Uterus (tissue), 4 donors: ENCODE measurements around the gene EPB41L2. TPM values are rescaled to one million over a fixed set of nuclear protein-coding genes. Genes with fewer than 3 reads are reported as not detected.
"Not testable (repeated sequence)": the region's sequence is repeated elsewhere in the genome, so short reads cannot be mapped to it uniquely, and the experiment has no call there.

ENCODE experiments used
- DNase-seq, 2 donors: peaks; one replicate each; pipeline ENCODE4 v3.0.0-alpha.2; 2019 to 2020
- H3K27ac ChIP-seq, 2 donors: fragments of 200-600 bp; sonication (generic); 1 replicate in 1 of 2; 2 replicates in 1 of 2; pipeline ENCODE4 v1.5.1; 2016 to 2018
- H3K27me3 ChIP-seq, 2 donors: fragments of 200-600 bp; sonication (generic); one replicate each; pipeline ENCODE4 v1.5.1; 2018 to 2019; ENCODE audit warnings: control low read depth in 1 of 2
- H3K36me3 ChIP-seq, 2 donors: fragments of 200-600 bp; sonication (generic); one replicate each; pipeline ENCODE4 v1.5.1; 2019; ENCODE audit warnings: control low read depth in 1 of 2
- H3K4me1 ChIP-seq, 2 donors: fragments of 200-600 bp; sonication (generic); one replicate each; pipeline ENCODE4 v1.5.1; 2018 to 2019; ENCODE audit warnings: control low read depth in 1 of 2
- H3K4me3 ChIP-seq, 2 donors: fragments of 200-600 bp; sonication (generic); 1 replicate in 1 of 2; 2 replicates in 1 of 2; pipeline ENCODE4 v1.5.1; 2018 to 2019; ENCODE audit warnings: mild to moderate bottlenecking in 1 of 2
- H3K9me3 ChIP-seq, 2 donors: fragments of 200-600 bp; sonication (generic); one replicate each; pipeline ENCODE4 v1.5.1; 2019; ENCODE audit warnings: control low read depth in 1 of 2
- CTCF ChIP-seq, 4 experiments: fragments of 200-600 bp in 2 of 4; fragments of 450-650 bp in 2 of 4; sonication (generic) in 2 of 4; IDR thresholded peaks; one replicate each; pipeline ENCODE4 v1.5.1; 2016 to 2019; ENCODE audit warnings: antibody characterized with exemption in 4 of 4, mild to moderate bottlenecking in 2 of 4, moderate library complexity in 1 of 4
- POLR2A ChIP-seq, 2 donors: fragments of 450-650 bp; IDR thresholded peaks; one replicate each; pipeline ENCODE4 v1.6.1; 2016; ENCODE audit warnings: antibody characterized with exemption in 2 of 2, mild to moderate bottlenecking in 1 of 2, moderate library complexity in 1 of 2
- intact Hi-C: fragments of 100-400 bp; cut with DNase I; formaldehyde crosslinking; loops from one replicate; pipeline ENCODE4 v1.15.1; 2023; ENCODE audit warnings: low total_unique reads
- total RNA-seq, 4 donors: library from RNA; depleted of rRNA in 3 of 4; stranded (reverse); fragments of >200 nt in 3 of 4; gene quantifications; one replicate each; pipeline versions ENCODE4 v1.1.0 to v1.2.4, GENCODE V29; 2014 to 2023
- donor health status: DM: yes; HTN: yes; CAD: no.

Gene EPB41L2
- total RNA-seq, 4 donors from 2014 or later, result 72.5 to 237 (median 148) TPM

GRCh38 chr6:131009790-131010189 lies 53.3 kb downstream of the EPB41L2 start:
- no peaks in the 10 kb centered on the region for H3K9me3 ChIP-seq
- no peak overlapping the region for H3K27ac ChIP-seq
- DNase-seq, result no peak
- no peak overlapping the region for H3K4me3 ChIP-seq
- H3K4me1 ChIP-seq, result peaks cover 0 to 9% of the 10 kb centered on the region in 2 donors
- intact Hi-C loops, result no loop called here
- no peaks in the 10 kb centered on the region for H3K36me3 ChIP-seq
- TF ChIP-seq CTCF (IDR thresholded peaks at IDR 0.05), result no peak
- TF ChIP-seq POLR2A (IDR thresholded peaks at IDR 0.05), result no peak
- no peaks in the 10 kb centered on the region for H3K27me3 ChIP-seq

GRCh38 chr6:131008965-131009364 lies 54.1 kb downstream of the EPB41L2 start:
- H3K4me3 ChIP-seq, DNase-seq, H3K4me1 ChIP-seq, H3K27me3 ChIP-seq, H3K9me3 ChIP-seq, intact Hi-C loops, H3K27ac ChIP-seq, H3K36me3 ChIP-seq: not testable (repeated sequence)

GRCh38 chr6:131007964-131008363 lies 55.1 kb downstream of the EPB41L2 start:
- H3K9me3 ChIP-seq, H3K4me3 ChIP-seq, DNase-seq, H3K27me3 ChIP-seq, H3K36me3 ChIP-seq, intact Hi-C loops, H3K4me1 ChIP-seq, H3K27ac ChIP-seq: not testable (repeated sequence)

- intact Hi-C loops, result no loop called here
- H3K9me3 ChIP-seq, result no peaks in the 10 kb centered on the region
These were observed 55.8 kb downstream of the EPB41L2 start for GRCh38 chr6:131007286-131007685.

GRCh38 chr6:131005439-131006016 lies 57.5 kb downstream of the EPB41L2 start:
- Histone ChIP-seq H3K36me3 (no peaks in the 10 kb centered on the region), H3K4me1 (no peaks in the 10 kb centered on the region), H3K9me3 (no peaks in the 10 kb centered on the region), H3K4me3 (no peak overlapping the region), H3K27ac (no peak overlapping the region), H3K27me3 (no peaks in the 10 kb centered on the region)
- no peak for DNase-seq
- no peak for TF ChIP-seq CTCF (IDR thresholded peaks at IDR 0.05)
- no peak for TF ChIP-seq POLR2A (IDR thresholded peaks at IDR 0.05)
- intact Hi-C loops, result no loop called here

More at GRCh38 chr6:131007286-131007685, 55.8 kb downstream of the EPB41L2 start:
- no peak for TF ChIP-seq CTCF (IDR thresholded peaks at IDR 0.05)
- no peak for TF ChIP-seq POLR2A (IDR thresholded peaks at IDR 0.05)
- DNase-seq, result no peak
- no peaks in the 10 kb centered on the region for H3K27me3 ChIP-seq
- H3K4me1 ChIP-seq, result no peaks in the 10 kb centered on the region
- no peak overlapping the region for H3K4me3 ChIP-seq
- H3K36me3 ChIP-seq, result no peaks in the 10 kb centered on the region
- H3K27ac ChIP-seq, result no peak overlapping the region

- no peaks in the 10 kb centered on the region for H3K4me1 ChIP-seq
- TF ChIP-seq POLR2A (IDR thresholded peaks at IDR 0.05) (no peak), CTCF (IDR thresholded peaks at IDR 0.05) (no peak)
- H3K4me3 ChIP-seq, result no peak overlapping the region
- H3K27me3 ChIP-seq, result no peaks in the 10 kb centered on the region
- no peak overlapping the region for H3K27ac ChIP-seq
- no peak for DNase-seq
- H3K9me3 ChIP-seq, result no peaks in the 10 kb centered on the region
- intact Hi-C loops, result no loop called here
- H3K36me3 ChIP-seq, result no peaks in the 10 kb centered on the region
These were observed 58.1 kb downstream of the EPB41L2 start for GRCh38 chr6:131004936-131005335.
